H9 (cell line): ENCODE measurements around the gene SSBP2. TPM values are rescaled to one million over a fixed set of nuclear protein-coding genes. Genes with fewer than 3 reads are reported as not detected.

Experiments
- DNase-seq: peaks from one replicate; pipeline ENCODE4 v3.0.0-alpha.2; 2017
- H2AFZ ChIP-seq: one replicate; pipeline ENCODE4 v1.6.1; 2013; ENCODE audit warnings: mild to moderate bottlenecking, low read length, control low read depth, moderate library complexity
- H2AK5ac ChIP-seq: 2 replicates; pipeline ENCODE4 v1.6.1; 2013; ENCODE audit warnings: low read length, control low read depth, mixed read lengths; ENCODE audit not compliant: insufficient read length
- H2BK120ac ChIP-seq: one replicate; pipeline ENCODE4 v1.6.1; 2013; ENCODE audit warnings: low read depth, mild to moderate bottlenecking, low read length, control low read depth, inconsistent platforms; ENCODE audit not compliant: poor library complexity, severe bottlenecking
- H2BK12ac ChIP-seq: 2 replicates; pipeline ENCODE4 v1.6.1; 2013; ENCODE audit warnings: low read length, control low read depth, mixed read lengths, low read depth; ENCODE audit not compliant: insufficient read length
- H2BK15ac ChIP-seq: 2 replicates; pipeline ENCODE4 v1.6.1; 2013; ENCODE audit warnings: low read depth, low read length, control low read depth
- H2BK20ac ChIP-seq: one replicate; pipeline ENCODE4 v1.6.1; 2013; ENCODE audit warnings: low read depth, mild to moderate bottlenecking, low read length, control low read depth, inconsistent platforms; ENCODE audit not compliant: poor library complexity, severe bottlenecking
- H2BK5ac ChIP-seq: 2 replicates; pipeline ENCODE4 v1.6.1; 2013; ENCODE audit warnings: low read length, control low read depth, mixed read lengths; ENCODE audit not compliant: insufficient read length
- H3K14ac ChIP-seq: 2 replicates; pipeline ENCODE4 v1.6.1; 2013; ENCODE audit warnings: low read length, control low read depth; ENCODE audit not compliant: insufficient read depth
- H3K18ac ChIP-seq: 2 replicates; pipeline ENCODE4 v1.6.1; 2013; ENCODE audit warnings: low read depth, mild to moderate bottlenecking, mixed read lengths, low read length, control low read depth; ENCODE audit not compliant: insufficient read length
- H3K23ac ChIP-seq: 2 replicates; pipeline ENCODE4 v1.6.1; 2013; ENCODE audit warnings: low read length, control low read depth, mixed read lengths, low read depth; ENCODE audit not compliant: insufficient read length
- H3K23me2 ChIP-seq: 2 replicates; pipeline ENCODE4 v1.6.1; 2013; ENCODE audit warnings: low read depth, mild to moderate bottlenecking, mixed read lengths, low read length, control low read depth; ENCODE audit not compliant: insufficient read length, poor library complexity, severe bottlenecking
- H3K27ac ChIP-seq: 2 replicates; pipeline ENCODE4 v1.5.1; 2013; ENCODE audit warnings: low read length, control low read depth, mixed read lengths, low read depth; ENCODE audit not compliant: insufficient read length
- H3K27me3 ChIP-seq: 2 replicates; pipeline ENCODE4 v1.6.1; 2013; ENCODE audit warnings: low read length, control low read depth, inconsistent platforms; ENCODE audit not compliant: insufficient read depth
- H3K4ac ChIP-seq: 2 replicates; pipeline ENCODE4 v1.6.1; 2013; ENCODE audit warnings: low read depth, mild to moderate bottlenecking, control low read depth, inconsistent platforms, low read length, moderate library complexity
- H3K4me1 ChIP-seq: 2 replicates; pipeline ENCODE4 v1.6.1; 2013; ENCODE audit warnings: low read length, control low read depth, inconsistent platforms; ENCODE audit not compliant: insufficient read depth
- H3K4me2 ChIP-seq: 2 replicates; pipeline ENCODE4 v1.6.1; 2013; ENCODE audit warnings: low read length, control low read depth, mixed read lengths; ENCODE audit not compliant: insufficient read length, insufficient read depth
- H3K56ac ChIP-seq: 2 replicates; pipeline ENCODE4 v1.6.1; 2013; ENCODE audit warnings: low read depth, mild to moderate bottlenecking, mixed read lengths, low read length, control low read depth; ENCODE audit not compliant: insufficient read length
- H3K79me1 ChIP-seq: 2 replicates; pipeline ENCODE4 v1.6.1; 2013; ENCODE audit warnings: low read depth, mild to moderate bottlenecking, moderate library complexity, low read length, control low read depth, inconsistent platforms; ENCODE audit not compliant: insufficient read depth, poor library complexity, severe bottlenecking
- H3K79me2 ChIP-seq: 2 replicates; pipeline ENCODE4 v1.6.1; 2013; ENCODE audit warnings: low read length, control low read depth, inconsistent platforms; ENCODE audit not compliant: insufficient read depth
- H3K9ac ChIP-seq: 2 replicates; pipeline ENCODE4 v1.6.1; 2013; ENCODE audit warnings: low read length, control low read depth, mixed read lengths; ENCODE audit not compliant: insufficient read length; ENCODE audit errors: extremely low read depth
- H3K9me3 ChIP-seq: one replicate; pipeline ENCODE4 v1.6.1; 2013; ENCODE audit warnings: low read depth, low read length, inconsistent platforms; ENCODE audit not compliant: control insufficient read depth
- H3T11ph ChIP-seq: one replicate; pipeline ENCODE4 v1.6.1; 2013; ENCODE audit warnings: mild to moderate bottlenecking, low read length, control low read depth, inconsistent platforms
- H4K20me1 ChIP-seq: one replicate; pipeline ENCODE4 v1.6.1; 2013; ENCODE audit not compliant: control insufficient read depth, insufficient read length, insufficient read depth
- H4K5ac ChIP-seq: 2 replicates; pipeline ENCODE4 v1.6.1; 2013; ENCODE audit warnings: low read depth, mild to moderate bottlenecking, mixed read lengths, low read length, control low read depth; ENCODE audit not compliant: insufficient read length
- H4K8ac ChIP-seq: replicated peaks from 2 replicates; pipeline ENCODE4 v1.6.1; 2013; ENCODE audit warnings: low read length, control low read depth, mixed read lengths, low read depth; ENCODE audit not compliant: insufficient read length
- H4K91ac ChIP-seq: 2 replicates; pipeline ENCODE4 v1.6.1; 2013; ENCODE audit warnings: low read depth, mild to moderate bottlenecking, moderate library complexity, mixed read lengths, low read length, control low read depth; ENCODE audit not compliant: insufficient read length
- H3K27ac Mint-ChIP-seq, 3 experiments: 2 replicates in 2 of 3; 3 replicates in 1 of 3; pipeline ENCODE4 v1.8.0; 2020 to 2021; ENCODE audit warnings: mixed read lengths in 3 of 3, mild to moderate bottlenecking in 1 of 3, moderate library complexity in 1 of 3
- H3K27me3 Mint-ChIP-seq: 2 replicates; pipeline ENCODE4 v1.8.0; 2021; ENCODE audit warnings: low read depth, mild to moderate bottlenecking, moderate library complexity, mixed read lengths
- H3K36me3 Mint-ChIP-seq, 3 experiments: 2 replicates in 2 of 3; 3 replicates in 1 of 3; pipeline ENCODE4 v1.8.0; 2020 to 2021; ENCODE audit warnings: low read depth in 3 of 3, mixed read lengths in 3 of 3; ENCODE audit not compliant: insufficient read depth in 1 of 3
- H3K4me1 Mint-ChIP-seq, 2 experiments: 2 replicates each; pipeline ENCODE4 v1.8.0; 2020; ENCODE audit warnings: mixed read lengths in 2 of 2
- H3K4me3 Mint-ChIP-seq, 2 experiments: 2 replicates in 1 of 2; 3 replicates in 1 of 2; pipeline ENCODE4 v1.8.0; 2020 to 2021; ENCODE audit warnings: mild to moderate bottlenecking in 2 of 2, mixed read lengths in 2 of 2, moderate library complexity in 1 of 2
- H3K9me3 Mint-ChIP-seq, 2 experiments: 2 replicates in 1 of 2; 3 replicates in 1 of 2; pipeline ENCODE4 v1.8.0; 2020; ENCODE audit warnings: mild to moderate bottlenecking in 2 of 2, mixed read lengths in 2 of 2, moderate library complexity in 1 of 2
- CTCF ChIP-seq: fragments of 200-600 bp; sonication (generic); conservative IDR thresholded peaks from 3 replicates; pipeline ENCODE4 v1.8.0; 2021; ENCODE audit warnings: antibody characterized with exemption, mild to moderate bottlenecking
- WGBS: extraction: QIAGEN DNeasy Blood & Tissue Kit; methylation state at CpG from one replicate; pipeline ENCODE4 v1.1.7; 2013; ENCODE audit warnings: missing lambda C conversion rate, low lambda C conversion rate, mixed read lengths; ENCODE audit not compliant: insufficient read length; ENCODE audit errors: extremely low coverage; 5-methylcytosine and 5-hydroxymethylcytosine counted together
- total RNA-seq: library from RNA; stranded (reverse); gene quantifications from 2 replicates; pipeline ENCODE4 v1.2.1, GENCODE V29; 2021

The SSBP2 gene
- total RNA-seq, 1 experiment from 2014 or later, result 35.6 TPM

- Mint-ChIP-seq H3K27ac (no peak overlapping the region), H3K4me3 (no peak overlapping the region), H3K27me3 (no peaks in the 10 kb centered on the region), H3K9me3 (no peaks in the 10 kb centered on the region), H3K4me1 (no peaks in the 10 kb centered on the region), H3K36me3 (peaks cover 0 to 5% (median 0%) of the 10 kb centered on the region in 3 experiments; a peak in 1 of 7 replicates)
- Histone ChIP-seq H3K27ac (no peak overlapping the region), H2BK20ac (no peak overlapping the region), H3K14ac (no peak overlapping the region), H3K4me2 (no peak overlapping the region), H4K20me1 (no peaks in the 10 kb centered on the region), H3K23me2 (no peaks in the 10 kb centered on the region), H3K4ac (no peak overlapping the region), H3K9me3 (no peaks in the 10 kb centered on the region), H4K5ac (no peak overlapping the region), H2AK5ac (no peak overlapping the region), H4K91ac (no peak overlapping the region), H3T11ph (no peak overlapping the region), H3K23ac (no peak overlapping the region), H3K18ac (no peak overlapping the region), H2BK5ac (no peak overlapping the region), H3K4me1 (no peaks in the 10 kb centered on the region), H3K79me1 (no peaks in the 10 kb centered on the region), H3K27me3 (no peaks in the 10 kb centered on the region), H3K56ac (no peak overlapping the region), H2BK15ac (no peak overlapping the region), H3K79me2 (no peaks in the 10 kb centered on the region), H4K8ac (no peak overlapping the region), H2BK12ac (no peak overlapping the region), H2BK120ac (no peak overlapping the region), H2AFZ (no peak overlapping the region), H3K9ac (no peak overlapping the region)
- no peak for TF ChIP-seq CTCF
- no peak for DNase-seq
- WGBS, result no CpG with 5 or more reads among the region's 2 CpGs
These were observed 120.2 kb downstream of the SSBP2 start for GRCh38 chr5:81630684-81631083.
